GM18526 (cell line): Measurements from ENCODE around the gene SLC29A2.

Source experiments
- POLR2A ChIP-seq: IDR thresholded peaks from 3 replicates; pipeline ENCODE4 v1.6.1; 2011; ENCODE audit not compliant: insufficient read length; ENCODE audit errors: extremely low read depth

SLC29A2 gene

GRCh38 chr11:66317723-66318599 lies 53.6 kb downstream of the SLC29A2 start:
- peak; percentile 12 for TF ChIP-seq POLR2A

DNA sequence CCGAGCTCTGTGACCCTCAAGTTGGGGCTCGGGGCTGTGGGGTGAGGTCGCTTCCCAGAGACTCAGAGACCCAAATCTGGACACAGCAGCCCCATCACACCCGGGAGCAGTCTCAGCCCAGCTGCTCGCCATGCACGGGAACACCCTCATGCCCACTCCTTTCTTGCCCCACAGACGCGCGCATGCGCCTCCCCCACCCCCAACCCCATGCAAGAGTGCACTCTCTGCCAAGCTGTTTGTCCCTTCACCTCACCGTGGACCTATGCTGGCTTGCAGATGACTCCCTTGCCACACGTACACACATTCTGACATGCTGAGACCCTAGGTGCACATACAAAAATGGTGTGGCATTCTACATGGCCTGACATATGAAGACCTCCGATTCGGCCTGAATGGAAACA lies 54.2 kb downstream of the SLC29A2 start:
- no peak for TF ChIP-seq POLR2A

GRCh38 chr11:66316849-66317251 lies 54.7 kb downstream of the SLC29A2 start, which contains the start of gene CD248:
CD248 (minus strand) TSS chr11:66317044; CDS start chr11:66317027, 17 bp downstream.
- TF ChIP-seq POLR2A: no peak

GRCh38 chr11:66315921-66316811 lies 55.4 kb downstream of the SLC29A2 start:
- no peak for TF ChIP-seq POLR2A

- TF ChIP-seq POLR2A: no peak
These were observed 56.1 kb downstream of the SLC29A2 start for GRCh38 chr11:66315498-66315885.

- no peak for TF ChIP-seq POLR2A
These were observed 56.7 kb downstream of the SLC29A2 start for GRCh38 chr11:66314561-66315497.

DNA sequence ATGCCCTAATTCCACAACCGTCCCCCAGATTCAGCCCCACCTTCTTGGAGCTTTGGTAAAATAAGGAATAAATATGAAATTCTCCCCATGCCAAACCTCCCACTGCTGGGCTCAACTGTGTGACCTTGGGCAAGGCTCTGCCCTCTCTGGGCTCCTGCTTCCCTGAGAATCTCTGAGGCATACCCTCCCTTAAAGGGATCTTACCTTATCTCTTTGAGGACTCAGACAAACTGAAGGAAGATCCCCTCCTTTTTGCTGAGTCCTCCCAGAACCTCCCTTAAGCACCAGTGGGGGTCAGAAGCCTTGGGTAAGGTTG lies 57.4 kb downstream of the SLC29A2 start:
- TF ChIP-seq POLR2A: no peak

DNA sequence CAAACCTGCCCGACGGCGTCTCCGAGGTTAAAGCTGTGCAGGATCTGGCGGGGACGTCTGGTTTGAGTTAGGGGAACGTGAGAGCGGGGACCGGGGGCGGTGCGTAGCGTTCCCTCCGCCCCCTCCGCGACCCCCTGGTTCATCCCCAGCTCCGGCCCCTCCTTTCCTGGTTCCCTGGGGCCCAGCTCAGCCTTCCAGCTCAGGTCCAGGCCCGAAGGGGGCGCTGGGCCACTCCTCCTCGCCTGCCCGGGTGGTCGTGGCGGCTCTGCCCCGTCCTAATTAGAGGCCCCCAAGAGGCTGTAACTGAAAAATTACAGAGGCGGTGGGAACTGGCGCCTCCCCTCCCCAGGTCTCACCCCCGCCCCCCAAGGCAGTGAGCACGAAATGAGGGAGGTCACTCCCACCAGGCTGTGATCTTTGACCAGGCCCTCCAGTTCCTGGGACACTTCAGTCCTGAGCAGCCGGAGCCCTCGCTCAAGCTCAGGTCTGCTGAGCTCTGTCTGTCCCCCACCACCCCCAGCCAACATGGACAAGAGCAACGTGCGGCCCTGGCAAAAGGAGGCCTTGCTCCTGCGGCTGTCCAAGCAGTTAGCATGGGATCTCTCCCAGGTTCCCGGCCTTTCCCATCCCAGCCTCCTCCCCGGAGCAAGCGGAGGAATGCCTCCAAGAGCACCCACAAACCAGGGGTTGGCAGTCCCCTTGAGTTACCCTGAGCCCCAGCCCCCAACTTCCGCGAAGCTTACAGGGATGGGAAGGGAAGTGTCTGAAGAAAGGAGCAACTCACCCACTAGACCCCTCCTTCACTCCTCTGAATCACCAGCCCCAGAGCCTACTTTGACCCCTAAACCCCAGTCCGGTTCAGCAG lies 58.0 kb downstream of the SLC29A2 start:
- TF ChIP-seq POLR2A: no peak

- no peak for TF ChIP-seq POLR2A
These were observed 58.8 kb downstream of the SLC29A2 start for GRCh38 chr11:66312549-66313320.
